Endodermal cell (in vitro differentiated cells): Measurements from ENCODE around the gene GALNT5. TPM values are rescaled to one million over a fixed set of nuclear protein-coding genes. Genes with fewer than 3 reads are reported as not detected.

Source experiments
- DNase-seq: peaks from one replicate; pipeline ENCODE4 v3.0.0-alpha.2; 2017
- H3K27ac ChIP-seq: 2 replicates; pipeline ENCODE4 v1.5.1; 2013; ENCODE audit warnings: mild to moderate bottlenecking, low read depth, low read length, moderate library complexity
- H3K27me3 ChIP-seq: 2 replicates; pipeline ENCODE4 v1.6.1; 2013; ENCODE audit warnings: mild to moderate bottlenecking, low read length, moderate library complexity; ENCODE audit not compliant: insufficient read depth, control insufficient read depth, poor library complexity, severe bottlenecking
- H3K36me3 ChIP-seq: 2 replicates; pipeline ENCODE4 v1.7.0; 2013; ENCODE audit warnings: mild to moderate bottlenecking, low read length, moderate library complexity; ENCODE audit not compliant: control insufficient read depth, insufficient read depth
- H3K4me1 ChIP-seq: one replicate; pipeline ENCODE4 v1.7.0; 2013; ENCODE audit warnings: low read length; ENCODE audit not compliant: control insufficient read depth, insufficient read depth
- H3K4me3 ChIP-seq: 2 replicates; pipeline ENCODE4 v1.5.1; 2013; ENCODE audit warnings: mild to moderate bottlenecking, low read length, moderate library complexity
- H3K9ac ChIP-seq: 2 replicates; pipeline ENCODE4 v1.6.1; 2013; ENCODE audit warnings: mild to moderate bottlenecking, low read length, moderate library complexity; ENCODE audit not compliant: poor library complexity, severe bottlenecking; ENCODE audit errors: extremely low read depth
- H3K9me3 ChIP-seq: 2 replicates; pipeline ENCODE4 v1.6.1; 2013; ENCODE audit warnings: mild to moderate bottlenecking, low read length, moderate library complexity; ENCODE audit not compliant: control insufficient read depth
- H3K27ac Mint-ChIP-seq: 2 replicates; pipeline ENCODE4 v1.8.0; 2020; ENCODE audit warnings: mixed read lengths
- H3K27me3 Mint-ChIP-seq: 2 replicates; pipeline ENCODE4 v1.8.0; 2021; ENCODE audit warnings: mild to moderate bottlenecking, mixed read lengths; ENCODE audit not compliant: insufficient read depth
- H3K36me3 Mint-ChIP-seq: 2 replicates; pipeline ENCODE4 v1.8.0; 2020; ENCODE audit warnings: low read depth, mixed read lengths
- H3K4me1 Mint-ChIP-seq: 2 replicates; pipeline ENCODE4 v1.8.0; 2020; ENCODE audit warnings: mixed read lengths
- H3K4me3 Mint-ChIP-seq: 2 replicates; pipeline ENCODE4 v1.8.0; 2020; ENCODE audit warnings: mild to moderate bottlenecking, moderate library complexity, mixed read lengths
- H3K9me3 Mint-ChIP-seq: 2 replicates; pipeline ENCODE4 v1.8.0; 2020; ENCODE audit warnings: mild to moderate bottlenecking, mixed read lengths
- CTCF ChIP-seq: fragments of 200-600 bp; sonication (generic); conservative IDR thresholded peaks from 2 replicates; pipeline ENCODE4 v1.5.0; 2021; ENCODE audit warnings: antibody characterized with exemption, mild to moderate bottlenecking
- WGBS, 2 experiments: methylation state at CpG; one replicate each; pipeline versions ENCODE4 v1.1.5 to v1.1.7; 2013; ENCODE audit warnings: missing lambda C conversion rate in 2 of 2, mixed read lengths in 1 of 2; ENCODE audit not compliant: insufficient coverage in 1 of 2, insufficient read length in 1 of 2; 5-methylcytosine and 5-hydroxymethylcytosine counted together
- total RNA-seq, 2 donors: library from RNA; stranded (reverse); fragmentation: NEBNext Ultra II Directional in 1 of 2; extraction: Animal tissue kit (Norgen Biotek cat#: 25700) in 1 of 2; gene quantifications; 2 replicates in 1 of 2; 3 replicates in 1 of 2; pipeline ENCODE4 v1.2.1, GENCODE V29; 2021

The GALNT5 gene
- total RNA-seq, 2 donors from 2014 or later = 0.11 TPM; not detected in 1

GRCh38 chr2:157296958-157297357, 39.5 kb downstream of the GALNT5 start:
- 93 to 100% methylated on average over 1 to 4 of the region's 4 CpGs for WGBS, 2 experiments
- H3K9ac ChIP-seq = no peak overlapping the region
- H3K4me1 ChIP-seq = peaks cover 8% of the 10 kb centered on the region
- Mint-ChIP-seq H3K9me3 (no peaks in the 10 kb centered on the region), H3K27ac (no peak overlapping the region), H3K4me3 (no peak overlapping the region), H3K36me3 (no peaks in the 10 kb centered on the region), H3K27me3 (no peaks in the 10 kb centered on the region), H3K4me1 (peaks cover 9% of the 10 kb centered on the region)
- peak; percentile 53 for DNase-seq
- H3K27me3 ChIP-seq = no peaks in the 10 kb centered on the region
- H3K27ac ChIP-seq = no peak overlapping the region
- no peak for TF ChIP-seq CTCF
- no peak overlapping the region for H3K4me3 ChIP-seq
- H3K36me3 ChIP-seq = no peaks in the 10 kb centered on the region
- H3K9me3 ChIP-seq = no peaks in the 10 kb centered on the region

DNA sequence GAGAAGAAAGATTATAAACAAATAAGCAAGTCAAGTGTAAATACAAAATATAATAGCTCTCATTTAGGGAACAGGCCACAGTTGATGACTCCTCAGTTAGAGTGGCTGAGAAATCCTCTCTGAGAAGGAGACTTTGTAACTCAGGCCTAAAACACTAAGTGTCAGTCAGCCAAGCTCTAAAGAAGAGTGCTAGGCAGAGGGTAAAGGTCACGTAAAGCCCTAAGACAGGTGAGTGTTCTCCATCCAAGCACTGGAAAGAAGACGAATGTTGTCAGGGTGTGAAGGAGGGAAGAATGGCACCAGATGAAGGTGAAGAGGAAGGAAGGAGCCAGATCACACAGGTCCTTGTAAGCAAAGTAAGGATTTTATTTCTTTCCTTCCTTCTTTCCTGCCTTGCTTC, 43.8 kb downstream of the GALNT5 start:
- no peaks in the 10 kb centered on the region for H3K9me3 Mint-ChIP-seq

DNA sequence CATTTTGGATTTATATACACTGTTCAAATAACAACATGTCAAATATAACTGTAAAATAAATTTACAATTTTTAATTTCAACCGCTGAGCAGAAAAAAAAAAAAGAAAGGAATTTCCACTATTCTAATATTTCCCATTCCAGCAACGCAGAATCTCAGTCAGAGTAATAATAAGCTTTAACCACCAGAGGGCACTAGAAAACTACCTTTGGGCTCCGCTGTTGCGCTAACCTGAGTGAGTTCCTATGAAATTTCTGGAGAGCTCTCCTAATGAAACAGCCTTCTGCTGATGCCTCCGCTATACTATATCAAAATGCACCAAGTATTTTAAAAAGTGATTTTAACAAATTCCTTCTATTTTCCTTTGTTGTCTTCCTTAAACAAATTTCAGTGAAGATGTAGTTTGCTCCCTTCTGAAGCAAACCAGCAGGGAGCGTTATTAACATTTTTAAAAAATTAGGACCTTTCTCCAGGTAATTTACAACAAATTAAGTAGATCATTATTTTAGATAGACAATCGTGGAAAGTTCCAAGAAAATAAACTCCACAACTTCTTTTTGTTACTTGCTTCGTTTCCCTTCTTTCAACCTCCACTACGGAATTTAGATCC, 45.1 kb downstream of the GALNT5 start:
- DNase-seq = no peak
- no peak overlapping the region for H3K27ac Mint-ChIP-seq
- peak; percentile 89 for TF ChIP-seq CTCF
- no peaks in the 10 kb centered on the region for H3K9me3 Mint-ChIP-seq
- H3K27me3 Mint-ChIP-seq = no peaks in the 10 kb centered on the region
- Histone ChIP-seq H3K36me3 (no peaks in the 10 kb centered on the region), H3K9ac (no peak overlapping the region), H3K9me3 (no peaks in the 10 kb centered on the region), H3K4me3 (no peak overlapping the region), H3K27ac (no peak overlapping the region), H3K27me3 (no peaks in the 10 kb centered on the region), H3K4me1 (peaks cover 11% of the 10 kb centered on the region)
- WGBS, 2 experiments = 15 to 46% methylated on average over 3 to 8 of the region's 9 CpGs
- H3K4me3 Mint-ChIP-seq = no peak overlapping the region
- peaks cover 13% of the 10 kb centered on the region for H3K4me1 Mint-ChIP-seq
- H3K36me3 Mint-ChIP-seq = no peaks in the 10 kb centered on the region

More for the DNA sequence above, 43.8 kb downstream of the GALNT5 start:
- H3K27me3 ChIP-seq = no peaks in the 10 kb centered on the region
- H3K4me3 ChIP-seq = no peak overlapping the region
- H3K36me3 ChIP-seq = no peaks in the 10 kb centered on the region
- Mint-ChIP-seq H3K27ac (no peak overlapping the region), H3K27me3 (no peaks in the 10 kb centered on the region), H3K4me1 (peaks cover 13% of the 10 kb centered on the region), H3K36me3 (no peaks in the 10 kb centered on the region), H3K4me3 (no peak overlapping the region)
- H3K9me3 ChIP-seq = no peaks in the 10 kb centered on the region
- 72 to 88% methylated on average over 2 of the region's 2 CpGs for WGBS, 2 experiments
- H3K27ac ChIP-seq = no peak overlapping the region
- no peak overlapping the region for H3K9ac ChIP-seq
- DNase-seq = no peak
- H3K4me1 ChIP-seq = peaks cover 11% of the 10 kb centered on the region
- TF ChIP-seq CTCF = no peak
